H1 (cell line): Measurements from ENCODE around the gene ALS2CL. TPM values are rescaled to one million over a fixed set of nuclear protein-coding genes. Genes with fewer than 3 reads are reported as not detected.

Experiments used
- CTCF ChIA-PET: fragments of 300-600 bp; sonication (Branson Sonifier 250); formaldehyde crosslinking; loops from one replicate; lab custom pipeline; 2021; ENCODE audit not compliant: partially characterized antibody; lab: Charles Lee
- POLR2A ChIA-PET: fragments of 300-600 bp; sonication (Branson Sonifier 250); formaldehyde crosslinking; loops from one replicate; lab custom pipeline; 2021; ENCODE audit warnings: inconsistent platforms; ENCODE audit not compliant: partially characterized antibody; lab: Charles Lee
- DNase-seq, 2 experiments: peaks; one replicate each; pipeline versions ENCODE4 v3.0.0 to v3.0.0-alpha.2; 2010 to 2022; ENCODE audit warnings: low spot score in 2 of 2, low read depth in 1 of 2, mixed read lengths in 1 of 2
- FAIRE-seq: peaks from 2 replicates; lab custom pipeline; 2011; peaks lifted over from hg19 to GRCh38; lab: Jason Lieb, UNC
- H2AFZ ChIP-seq: 2 replicates; pipeline ENCODE4 v1.8.1; 2012; ENCODE audit warnings: low read length, inconsistent platforms
- H2AK5ac ChIP-seq: 2 replicates; pipeline ENCODE4 v1.6.1; 2013; ENCODE audit warnings: low read depth, low read length
- H2BK120ac ChIP-seq: replicated peaks from 2 replicates; pipeline ENCODE3; 2013; ENCODE audit warnings: low read depth, low read length, inconsistent platforms
- H2BK12ac ChIP-seq: 2 replicates; pipeline ENCODE4 v1.6.1; 2013; ENCODE audit warnings: low read depth, low read length
- H2BK15ac ChIP-seq: 2 replicates; pipeline ENCODE4 v1.6.1; 2013; ENCODE audit warnings: low read length
- H2BK20ac ChIP-seq: 2 replicates; pipeline ENCODE4 v1.6.1; 2013; ENCODE audit warnings: low read length
- H2BK5ac ChIP-seq: 2 replicates; pipeline ENCODE4 v1.6.1; 2013; ENCODE audit warnings: low read depth, low read length
- H3K14ac ChIP-seq: 2 replicates; pipeline ENCODE4 v1.6.1; 2013; ENCODE audit warnings: inconsistent platforms; ENCODE audit not compliant: insufficient read length
- H3K18ac ChIP-seq: 2 replicates; pipeline ENCODE4 v1.6.1; 2013; ENCODE audit warnings: low read length; ENCODE audit errors: extremely low read depth
- H3K23ac ChIP-seq: 2 replicates; pipeline ENCODE4 v1.6.1; 2013; ENCODE audit warnings: inconsistent platforms; ENCODE audit not compliant: insufficient read length
- H3K23me2 ChIP-seq: 2 replicates; pipeline ENCODE4 v1.6.1; 2013; ENCODE audit warnings: low read depth, low read length
- H3K27ac ChIP-seq: 2 replicates; pipeline ENCODE4 v1.6.1; 2011; ENCODE audit warnings: low read depth, low read length, inconsistent platforms
- H3K27me3 ChIP-seq, 4 experiments: replicated peaks in 1 of 4; 1 replicate in 1 of 4; 2 replicates in 3 of 4; pipeline versions ENCODE4 v1.6.1 to v1.8.1; 2011 to 2013; ENCODE audit warnings: low read length in 3 of 4, mild to moderate bottlenecking in 3 of 4, inconsistent platforms in 2 of 4, mixed read lengths in 2 of 4, moderate library complexity in 1 of 4; ENCODE audit not compliant: control insufficient read depth in 3 of 4, insufficient read depth in 3 of 4; ENCODE audit errors: extremely low read depth in 1 of 4
- H3K36me3 ChIP-seq, 4 experiments: 2 replicates each; pipeline versions ENCODE4 v1.6.1 to v1.8.1; 2011 to 2013; ENCODE audit warnings: mild to moderate bottlenecking in 4 of 4, low read length in 3 of 4, moderate library complexity in 2 of 4, control low read depth in 1 of 4, inconsistent platforms in 1 of 4; ENCODE audit not compliant: insufficient read depth in 4 of 4, control insufficient read depth in 2 of 4
- H3K4ac ChIP-seq: replicated peaks from 2 replicates; pipeline ENCODE3; 2013; ENCODE audit warnings: low read length, low read depth, mixed read lengths, inconsistent platforms; ENCODE audit not compliant: insufficient read length
- H3K4me1 ChIP-seq, 4 experiments: replicated peaks in 1 of 4; 1 replicate in 1 of 4; 2 replicates in 3 of 4; pipeline versions ENCODE4 v1.6.1 to v1.8.1; 2011 to 2013; ENCODE audit warnings: low read length in 3 of 4, inconsistent platforms in 2 of 4, mixed read lengths in 1 of 4; ENCODE audit not compliant: insufficient read depth in 4 of 4, control insufficient read depth in 3 of 4
- H3K4me2 ChIP-seq, 2 experiments: 2 replicates each; pipeline versions ENCODE4 v1.6.1 to v1.8.1; 2011 to 2013; ENCODE audit warnings: low read depth in 2 of 2, low read length in 2 of 2, control low read depth in 1 of 2, inconsistent platforms in 1 of 2, mild to moderate bottlenecking in 1 of 2; ENCODE audit not compliant: insufficient read depth in 1 of 2
- H3K4me3 ChIP-seq, 4 experiments: fragments of 200-600, 300-600 bp in 1 of 4; sonication (generic), shearing (Covaris generic), sonication (Bioruptor Twin) in 1 of 4; 2 replicates each; pipeline versions ENCODE4 v1.5.1 to v1.8.1; 2011 to 2016; ENCODE audit warnings: low read length in 4 of 4, low read depth in 3 of 4, control low read depth in 2 of 4, inconsistent platforms in 2 of 4, mild to moderate bottlenecking in 2 of 4, mixed read lengths in 1 of 4, moderate library complexity in 1 of 4; ENCODE audit not compliant: insufficient read depth in 2 of 4; ENCODE audit errors: extremely low read depth in 1 of 4
- H3K56ac ChIP-seq: replicated peaks from 2 replicates; pipeline ENCODE3; 2013; ENCODE audit warnings: low read depth, mild to moderate bottlenecking, mixed read lengths, low read length, inconsistent platforms; ENCODE audit not compliant: insufficient read length
- H3K79me1 ChIP-seq: 2 replicates; pipeline ENCODE4 v1.6.1; 2013; ENCODE audit warnings: low read depth, low read length, control low read depth
- H3K79me2 ChIP-seq, 2 experiments: 2 replicates each; pipeline versions ENCODE4 v1.6.1 to v1.8.1; 2012 to 2013; ENCODE audit warnings: low read length in 2 of 2, mild to moderate bottlenecking in 2 of 2, inconsistent platforms in 1 of 2; ENCODE audit not compliant: insufficient read depth in 2 of 2, control insufficient read depth in 1 of 2
- H3K9ac ChIP-seq, 4 experiments: replicated peaks in 1 of 4; 1 replicate in 1 of 4; 2 replicates in 3 of 4; pipeline versions ENCODE4 v1.6.1 to v1.8.1; 2011 to 2013; ENCODE audit warnings: low read depth in 3 of 4, low read length in 3 of 4, control low read depth in 2 of 4, mild to moderate bottlenecking in 2 of 4, moderate library complexity in 2 of 4, inconsistent platforms in 1 of 4; ENCODE audit errors: extremely low read depth in 1 of 4
- H3K9me3 ChIP-seq, 2 experiments: 2 replicates each; pipeline versions ENCODE4 v1.6.1 to v1.8.1; 2012 to 2013; ENCODE audit warnings: mild to moderate bottlenecking in 2 of 2, moderate library complexity in 2 of 2, control low read depth in 1 of 2, inconsistent platforms in 1 of 2, low read depth in 1 of 2, low read length in 1 of 2, mixed read lengths in 1 of 2; ENCODE audit not compliant: insufficient read depth in 2 of 2
- H4K20me1 ChIP-seq, 2 experiments: replicated peaks in 1 of 2; 2 replicates each; pipeline versions ENCODE3 to v1.8.1; 2011 to 2013; ENCODE audit warnings: inconsistent platforms in 2 of 2, low read length in 2 of 2, mild to moderate bottlenecking in 1 of 2; ENCODE audit not compliant: insufficient read depth in 2 of 2, control insufficient read depth in 1 of 2
- H4K5ac ChIP-seq: 2 replicates; pipeline ENCODE4 v1.6.1; 2013; ENCODE audit warnings: low read length, low read depth, mixed read lengths, inconsistent platforms; ENCODE audit not compliant: insufficient read length
- H4K8ac ChIP-seq: 2 replicates; pipeline ENCODE4 v1.8.0; 2013; ENCODE audit warnings: mild to moderate bottlenecking, moderate library complexity, low read length, inconsistent platforms; ENCODE audit not compliant: insufficient read depth; ENCODE audit errors: extremely low read depth
- H4K91ac ChIP-seq: replicated peaks from 2 replicates; pipeline ENCODE3; 2013; ENCODE audit warnings: low read length, mixed read lengths, inconsistent platforms; ENCODE audit not compliant: insufficient read length
- BACH1 ChIP-seq: IDR thresholded peaks from 2 replicates; pipeline ENCODE4 v1.6.1; 2012; ENCODE audit warnings: low read length, improper control_type of control experiment
- CREB1 ChIP-seq: IDR thresholded peaks from 2 replicates; pipeline ENCODE4 v1.6.1; 2012; ENCODE audit warnings: inconsistent platforms
- FOSL1 ChIP-seq: IDR thresholded peaks from 2 replicates; pipeline ENCODE4 v1.6.1; 2011; ENCODE audit warnings: mild to moderate bottlenecking, low read depth, low read length, moderate library complexity; ENCODE audit not compliant: insufficient read depth
- GABPA ChIP-seq: IDR thresholded peaks from 2 replicates; pipeline ENCODE4 v1.6.1; 2011; ENCODE audit warnings: mild to moderate bottlenecking, low read length, moderate library complexity, borderline replicate concordance; ENCODE audit not compliant: insufficient read depth
- MAFK ChIP-seq: IDR thresholded peaks from 2 replicates; pipeline ENCODE4 v1.6.1; 2012; ENCODE audit warnings: low read depth, mild to moderate bottlenecking, improper control_type of control experiment, low read length
- NANOG ChIP-seq: IDR thresholded peaks from 2 replicates; pipeline ENCODE4 v1.6.1; 2011; ENCODE audit warnings: low read length, low read depth, mild to moderate bottlenecking, inconsistent platforms; ENCODE audit not compliant: insufficient read depth, poor library complexity, severe bottlenecking
- POU5F1 ChIP-seq: IDR thresholded peaks from 2 replicates; pipeline ENCODE4 v1.6.1; 2011; ENCODE audit warnings: low read depth, mild to moderate bottlenecking, low read length, moderate library complexity
- SAP30 ChIP-seq: fragments of 300-600 bp; sonication (generic); IDR thresholded peaks from 2 replicates; pipeline ENCODE4 v1.7.1; 2012; ENCODE audit warnings: low read length, moderate library complexity, mild to moderate bottlenecking, inconsistent platforms; ENCODE audit not compliant: insufficient read depth, insufficient replicate concordance
- SIRT6 ChIP-seq: IDR thresholded peaks from one replicate; pipeline ENCODE4 v1.7.1; 2012; ENCODE audit warnings: low read length, inconsistent platforms
- SP2 ChIP-seq: IDR thresholded peaks from 2 replicates; pipeline ENCODE4 v1.6.1; 2012; ENCODE audit warnings: mild to moderate bottlenecking, low read length, inconsistent platforms
- YY1 ChIP-seq: IDR thresholded peaks from 2 replicates; pipeline ENCODE4 v1.6.1; 2011; ENCODE audit warnings: low read depth, mild to moderate bottlenecking, low read length
- WGBS, 2 experiments: shearing (Covaris generic) in 1 of 2; methylation state at CpG; one replicate each; pipeline versions ENCODE4 v1.1.6 to v1.1.7; 2013 to 2015; ENCODE audit warnings: low lambda C conversion rate in 2 of 2, mixed read lengths in 2 of 2, inconsistent platforms in 1 of 2, low coverage in 1 of 2, missing lambda C conversion rate in 1 of 2; ENCODE audit not compliant: insufficient replicate concordance in 2 of 2, insufficient coverage in 1 of 2, insufficient read length in 1 of 2; ENCODE audit errors: extremely low coverage in 1 of 2, missing lambda C conversion rate in 1 of 2; 5-methylcytosine and 5-hydroxymethylcytosine counted together
- polyA plus RNA-seq, 7 experiments: library from polyadenylated mRNA; depleted of rRNA in 3 of 7; stranded (reverse) in 5 of 7; unstranded in 2 of 7; fragments of >200 nt in 5 of 7; fragments of 200-250 nt in 2 of 7; gene quantifications; 1 replicate in 5 of 7; 2 replicates in 1 of 7; 4 replicates in 1 of 7; pipeline versions ENCODE4 v1.2.1 to v1.2.3, GENCODE V29; 2011 to 2013; ENCODE audit warnings: missing spikeins in 2 of 7, mixed read lengths in 2 of 7
- total RNA-seq: library from RNA; stranded (reverse); fragmentation: NEBNext Ultra II Directional; extraction: Animal tissue kit (Norgen Biotek cat#: 25700); gene quantifications from 2 replicates; pipeline ENCODE4 v1.2.1, GENCODE V29; 2021
- TF ChIP-seq, protein P1 (sequence below): IDR thresholded peaks from 2 replicates; pipeline ENCODE4 v1.6.1; 2011; ENCODE audit warnings: low read length, improper control_type of control experiment

ALS2CL gene
- total and polyA plus RNA-seq, 2 of the 8 experiments (the other 6 are each of a cell fraction or from before 2014, with no cell fraction given), result 4.8 to 5.4 TPM

DNA sequence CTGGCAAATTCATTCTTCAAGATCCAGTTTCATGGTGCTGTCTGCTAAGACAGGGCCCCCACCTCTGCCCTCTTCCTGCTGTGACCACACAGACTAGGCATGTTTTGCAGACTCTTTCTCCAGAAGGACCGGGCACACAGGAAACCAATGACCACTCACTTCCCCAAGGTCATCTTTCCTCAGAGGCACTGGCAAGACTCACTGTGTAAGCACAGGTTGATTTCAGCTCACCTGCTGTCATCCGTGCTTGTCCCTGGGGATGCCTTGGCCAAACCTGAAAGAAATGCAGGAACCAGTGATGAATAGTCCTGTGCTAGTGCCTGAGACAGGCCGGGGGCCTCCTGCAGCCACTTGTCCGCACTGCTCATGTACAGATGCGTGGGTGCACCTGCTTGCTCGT, 33.5 kb downstream of the ALS2CL start:
- H2BK20ac ChIP-seq, result peak overlapping the region; percentile 87
- H3K4me2 ChIP-seq, result no peak overlapping the region
- H3K79me2 ChIP-seq, result no peaks in the 10 kb centered on the region
- H3K36me3 ChIP-seq, result no peaks in the 10 kb centered on the region
- H2BK5ac ChIP-seq, result peak overlapping the region; percentile 9; the same call in 1 of the 2 replicates
- H3K4me3 ChIP-seq, result no peak overlapping the region
- no peaks in the 10 kb centered on the region for H3K9me3 ChIP-seq
- CTCF ChIA-PET, result interaction anchor here (1.3 to 5.7 kb wide), 10 partner anchors 11 to 210 kb away, joined by 4 to 41 read pairs (median 6); no protein-coding TSS in a partner anchor
- H2BK12ac ChIP-seq, result peak overlapping the region; percentile 89; the same call in 1 of the 2 replicates
- no peak overlapping the region for H3K56ac ChIP-seq
- DNase-seq (peak in 1 of 2 experiments; percentile 47), FAIRE-seq (no peak)
- H2AFZ ChIP-seq, result no peak overlapping the region
- H4K20me1 ChIP-seq, result no peaks in the 10 kb centered on the region
- H4K5ac ChIP-seq, result no peak overlapping the region
- H3K27ac ChIP-seq, result no peak overlapping the region
- H3K79me1 ChIP-seq, result no peaks in the 10 kb centered on the region
- 0 out of 2 replicates have a peak overlapping the region, but pooled peaks have one; percentile 36 for H2BK15ac ChIP-seq
- no peak overlapping the region; the same call in 1 of the 2 replicates for H3K18ac ChIP-seq
- POLR2A ChIA-PET, result interaction anchor here (0.9 to 4.2 kb wide), 3 partner anchors 17 to 170 kb away, joined by 3 to 23 read pairs (median 3); no protein-coding TSS in a partner anchor
- H2BK120ac ChIP-seq, result no peak overlapping the region
- 0 out of 2 replicates have a peak overlapping the region, but pooled peaks have one; percentile 8 for H2AK5ac ChIP-seq
- H3K27me3 ChIP-seq, result no peaks in the 10 kb centered on the region; a peak in 1 of 7 replicates
- peaks cover 22 to 45% (median 36%) of the 10 kb centered on the region in 4 experiments for H3K4me1 ChIP-seq
- no peaks in the 10 kb centered on the region for H3K23me2 ChIP-seq
- WGBS, 2 experiments, result 81% methylated on average over 6 of the region's 6 CpGs; no CpG with 5 or more reads in 1 of the 2 experiments
- H3K9ac ChIP-seq, result no peak overlapping the region
- H3K14ac ChIP-seq, result no peak overlapping the region
- no peak overlapping the region for H3K23ac ChIP-seq
- H4K8ac ChIP-seq, result no peak overlapping the region
- H4K91ac ChIP-seq, result no peak overlapping the region
- no peak overlapping the region for H3K4ac ChIP-seq
- TF ChIP-seq SAP30, result no peak
- no peak for TF ChIP-seq YY1
- TF ChIP-seq BACH1, result no peak
- no peak for TF ChIP-seq SIRT6
- TF ChIP-seq CREB1, result no peak
- TF ChIP-seq NANOG, result no peak
- TF ChIP-seq, protein P1, sequence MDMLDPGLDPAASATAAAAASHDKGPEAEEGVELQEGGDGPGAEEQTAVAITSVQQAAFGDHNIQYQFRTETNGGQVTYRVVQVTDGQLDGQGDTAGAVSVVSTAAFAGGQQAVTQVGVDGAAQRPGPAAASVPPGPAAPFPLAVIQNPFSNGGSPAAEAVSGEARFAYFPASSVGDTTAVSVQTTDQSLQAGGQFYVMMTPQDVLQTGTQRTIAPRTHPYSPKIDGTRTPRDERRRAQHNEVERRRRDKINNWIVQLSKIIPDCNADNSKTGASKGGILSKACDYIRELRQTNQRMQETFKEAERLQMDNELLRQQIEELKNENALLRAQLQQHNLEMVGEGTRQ, result no peak
- TF ChIP-seq SP2, result no peak
- TF ChIP-seq POU5F1, result no peak
- TF ChIP-seq MAFK, result no peak
- TF ChIP-seq GABPA, result no peak
- no peak for TF ChIP-seq FOSL1
